RKO (cell line): Measurements from ENCODE around the gene FFAR3.
"Not testable (repeated sequence)": the region's sequence is repeated elsewhere in the genome, so short reads cannot be mapped to it uniquely, and the experiment has no call there.

Source experiments
- DNase-seq: peaks from one replicate; pipeline ENCODE4 v3.0.0-alpha.2; 2016; ENCODE audit warnings: low spot score

Gene FFAR3

DNA sequence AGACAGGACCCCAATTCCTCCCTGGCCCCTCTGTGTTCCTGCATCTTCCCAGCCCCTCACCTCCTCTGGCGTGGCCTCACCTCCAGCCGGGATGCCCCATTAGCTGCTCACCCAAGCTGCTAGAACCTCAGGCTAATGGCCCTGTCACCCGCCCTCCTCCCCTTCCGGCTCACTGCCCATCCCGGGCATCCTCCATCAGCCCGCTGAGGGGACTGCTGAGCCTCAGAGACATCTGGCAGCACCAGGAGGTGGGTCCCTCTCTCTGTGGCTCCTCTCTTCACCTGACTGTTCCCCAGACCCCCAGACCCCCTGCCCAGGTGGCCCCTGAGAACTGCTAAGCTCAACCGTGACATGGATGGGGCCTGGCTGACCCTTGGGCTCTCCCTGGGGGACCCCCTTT is 7.7 kb upstream of the FFAR3 start:
- DNase-seq, result no peak

DNA sequence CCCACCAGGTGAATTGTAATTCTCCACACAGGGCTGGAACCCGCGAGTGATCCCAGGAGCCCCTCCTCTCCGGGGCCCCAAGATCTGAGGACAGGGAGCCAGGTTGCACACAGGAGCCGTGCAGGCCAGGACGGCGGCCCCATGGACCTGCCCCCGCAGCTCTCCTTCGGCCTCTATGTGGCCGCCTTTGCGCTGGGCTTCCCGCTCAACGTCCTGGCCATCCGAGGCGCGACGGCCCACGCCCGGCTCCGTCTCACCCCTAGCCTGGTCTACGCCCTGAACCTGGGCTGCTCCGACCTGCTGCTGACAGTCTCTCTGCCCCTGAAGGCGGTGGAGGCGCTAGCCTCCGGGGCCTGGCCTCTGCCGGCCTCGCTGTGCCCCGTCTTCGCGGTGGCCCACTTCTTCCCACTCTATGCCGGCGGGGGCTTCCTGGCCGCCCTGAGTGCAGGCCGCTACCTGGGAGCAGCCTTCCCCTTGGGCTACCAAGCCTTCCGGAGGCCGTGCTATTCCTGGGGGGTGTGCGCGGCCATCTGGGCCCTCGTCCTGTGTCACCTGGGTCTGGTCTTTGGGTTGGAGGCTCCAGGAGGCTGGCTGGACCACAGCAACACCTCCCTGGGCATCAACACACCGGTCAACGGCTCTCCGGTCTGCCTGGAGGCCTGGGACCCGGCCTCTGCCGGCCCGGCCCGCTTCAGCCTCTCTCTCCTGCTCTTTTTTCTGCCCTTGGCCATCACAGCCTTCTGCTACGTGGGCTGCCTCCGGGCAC is 6.7 kb upstream of the FFAR3 start:
- DNase-seq, result no peak

GRCh38 chr19:35352177-35352447 is 6.1 kb upstream of the FFAR3 start:
- DNase-seq, result no peak

GRCh38 chr19:35352448-35353304 is 5.6 kb upstream of the FFAR3 start:
- peak; percentile 81 for DNase-seq

- DNase-seq, result no peak
Measured at GRCh38 chr19:35353635-35354034, 4.6 kb upstream of the FFAR3 start.

DNA sequence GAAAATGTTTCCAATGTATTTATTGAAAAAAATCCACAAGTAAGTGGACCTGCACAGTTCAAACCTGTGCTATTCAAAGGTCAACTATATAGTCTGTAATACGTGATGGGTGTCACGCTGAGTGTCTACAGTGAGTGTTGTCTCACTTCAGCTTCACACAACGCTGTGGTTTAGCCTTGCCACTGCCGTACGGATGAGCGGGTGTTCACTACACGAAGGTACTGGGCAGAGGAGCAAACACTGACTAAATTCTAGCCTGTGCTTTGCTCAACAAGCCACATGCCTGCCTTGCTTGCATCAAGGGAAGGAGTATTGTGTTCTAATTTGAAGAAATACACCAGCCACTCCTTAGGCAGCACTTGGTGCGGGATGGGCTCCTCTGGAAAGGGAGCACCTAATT is 3.4 kb upstream of the FFAR3 start:
- DNase-seq, result no peak

GRCh38 chr19:35355791-35356460 is 2.3 kb upstream of the FFAR3 start:
- DNase-seq, result no peak

- not testable (repeated sequence) for DNase-seq
Measured at GRCh38 chr19:35358834-35359233, 574 bp downstream of the FFAR3 start.

DNA sequence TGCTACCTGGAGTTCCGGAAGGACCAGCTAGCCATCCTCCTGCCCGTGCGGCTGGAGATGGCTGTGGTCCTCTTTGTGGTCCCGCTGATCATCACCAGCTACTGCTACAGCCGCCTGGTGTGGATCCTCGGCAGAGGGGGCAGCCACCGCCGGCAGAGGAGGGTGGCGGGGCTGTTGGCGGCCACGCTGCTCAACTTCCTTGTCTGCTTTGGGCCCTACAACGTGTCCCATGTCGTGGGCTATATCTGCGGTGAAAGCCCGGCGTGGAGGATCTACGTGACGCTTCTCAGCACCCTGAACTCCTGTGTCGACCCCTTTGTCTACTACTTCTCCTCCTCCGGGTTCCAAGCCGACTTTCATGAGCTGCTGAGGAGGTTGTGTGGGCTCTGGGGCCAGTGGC is 1.1 kb downstream of the FFAR3 start:
- not testable (repeated sequence) for DNase-seq

DNA sequence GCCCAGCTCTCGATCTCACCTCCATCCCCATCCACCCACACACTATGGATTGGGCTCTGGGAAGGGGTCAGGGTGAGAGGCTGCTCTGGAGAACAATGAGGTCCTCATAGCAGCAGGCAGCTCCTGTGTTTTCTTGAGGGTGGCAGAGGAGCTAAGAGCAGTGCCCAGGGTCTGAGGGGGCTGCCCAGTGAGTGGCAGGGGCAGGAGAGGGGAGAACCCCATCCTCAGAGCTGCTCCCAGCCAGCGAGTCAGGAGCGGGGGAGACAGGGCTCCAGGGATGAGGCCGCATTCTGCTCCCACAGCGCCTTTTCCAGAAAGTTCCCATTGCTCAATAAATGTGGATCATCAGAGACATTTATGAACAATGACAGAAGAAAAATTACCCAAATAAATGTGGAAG is 1.8 kb downstream of the FFAR3 start:
- DNase-seq, result not testable (repeated sequence)

DNA sequence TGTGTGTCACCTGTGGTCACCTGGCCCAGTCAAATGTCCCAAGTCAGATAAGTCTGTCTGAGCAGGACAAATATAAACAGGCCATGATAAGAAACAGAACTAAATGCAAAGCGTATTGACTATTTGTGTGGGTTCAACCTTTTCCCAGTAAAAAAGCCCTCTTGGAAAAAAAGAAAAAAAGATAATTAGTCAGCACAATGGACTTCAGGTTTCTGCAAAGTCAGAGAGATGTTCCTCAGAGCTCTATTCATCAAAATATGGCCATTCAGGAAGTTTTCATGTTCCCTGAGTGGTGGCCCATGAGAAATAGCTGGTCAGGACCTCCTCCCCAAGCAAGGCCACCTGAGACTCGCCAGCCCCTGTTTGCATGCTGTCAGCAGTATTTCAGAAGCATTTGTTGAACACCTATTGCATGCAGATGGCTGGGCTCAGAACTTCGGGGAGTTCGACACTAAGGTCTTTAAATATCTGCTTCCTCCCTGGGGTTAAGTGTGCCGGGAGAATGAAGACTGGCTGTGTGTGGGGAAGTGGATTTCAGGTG is 2.7 kb downstream of the FFAR3 start:
- no peak for DNase-seq

GRCh38 chr19:35362261-35363000 is 4.2 kb downstream of the FFAR3 start:
- DNase-seq, result no peak

GRCh38 chr19:35363001-35363590 is 4.8 kb downstream of the FFAR3 start:
- DNase-seq, result no peak

DNA sequence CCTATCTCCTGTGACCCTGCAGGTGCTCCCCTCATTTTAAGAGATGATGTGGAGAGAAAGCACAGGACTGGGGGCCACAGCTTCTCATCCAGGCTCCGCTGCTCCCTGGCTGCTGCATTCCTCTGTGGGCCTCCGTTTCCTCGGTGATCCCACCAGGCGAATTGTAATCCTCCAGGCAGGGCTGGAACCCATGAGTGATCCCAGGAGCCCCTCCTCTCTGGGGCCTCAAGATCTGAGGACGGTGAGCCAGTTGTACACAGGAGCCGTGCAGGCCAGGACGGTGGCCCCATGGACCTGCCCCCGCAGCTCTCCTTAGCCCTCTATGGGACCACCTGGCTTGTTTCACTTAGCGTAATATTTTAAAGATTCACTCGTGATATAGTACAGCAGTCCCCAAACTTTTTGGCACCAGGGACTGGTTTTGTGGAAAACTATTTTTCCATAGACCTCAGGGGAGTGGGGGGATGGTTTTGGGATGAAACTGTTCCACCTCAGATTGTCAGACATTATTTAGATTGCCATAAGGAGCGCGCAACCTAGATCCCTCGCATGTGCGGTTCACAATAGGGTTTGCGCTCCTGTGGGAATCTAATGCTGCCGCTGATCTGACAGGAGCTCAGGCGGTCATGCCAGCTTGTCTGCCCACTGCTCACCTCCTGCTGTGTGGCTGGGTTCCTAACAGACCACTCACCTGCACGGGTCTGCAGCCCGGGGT is 5.6 kb downstream of the FFAR3 start:
- no peak for DNase-seq

GRCh38 chr19:35365303-35365702 is 7.0 kb downstream of the FFAR3 start:
- no peak for DNase-seq

DNA sequence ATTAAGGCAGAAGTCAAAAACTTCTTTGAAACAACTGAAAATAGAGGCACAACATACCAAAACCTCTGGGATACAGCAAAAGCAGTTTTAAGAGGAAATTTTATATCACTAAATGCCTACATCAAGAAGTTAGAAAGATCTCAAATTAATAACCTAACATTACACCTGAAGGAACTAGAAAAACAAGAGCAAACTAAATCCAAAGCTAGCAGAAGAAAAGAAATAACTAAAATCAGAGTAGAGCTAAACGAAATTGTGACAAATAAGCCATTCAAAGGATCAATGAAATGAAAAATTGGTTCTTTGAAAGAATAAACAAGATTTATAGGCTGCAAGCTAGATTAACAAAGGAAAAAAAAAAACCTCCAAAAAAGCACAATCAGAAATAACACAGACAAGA is 10.1 kb downstream of the FFAR3 start:
- no peak for DNase-seq

- no peak for DNase-seq
Measured at GRCh38 chr19:35369522-35369921, 11.3 kb downstream of the FFAR3 start.

GRCh38 chr19:35370722-35371121 is 12.5 kb downstream of the FFAR3 start, which contains the start of gene GPR42:
GPR42 (plus strand) TSS chr19:35371068; CDS start chr19:35371360, 292 bp downstream.
- no peak for DNase-seq

DNA sequence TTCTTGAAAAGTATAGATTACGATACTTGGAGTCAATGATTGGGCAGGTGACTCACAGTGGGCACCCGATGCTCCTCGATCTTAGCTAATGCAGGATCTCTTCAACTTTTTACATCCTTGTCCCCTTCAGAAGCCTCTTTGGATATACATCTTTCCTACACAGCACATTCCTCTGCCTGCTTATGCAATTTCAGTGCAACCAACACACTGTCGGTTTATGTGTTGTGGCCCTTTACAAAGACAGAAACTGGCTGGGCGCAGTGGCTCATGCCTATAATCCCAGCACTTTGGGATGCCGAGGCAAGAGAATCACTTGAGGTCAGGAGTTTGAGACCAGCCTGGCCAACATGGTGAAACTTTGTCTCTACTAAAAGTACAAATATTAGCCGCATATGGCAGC is 15.2 kb downstream of the FFAR3 start:
- no peak for DNase-seq

DNA sequence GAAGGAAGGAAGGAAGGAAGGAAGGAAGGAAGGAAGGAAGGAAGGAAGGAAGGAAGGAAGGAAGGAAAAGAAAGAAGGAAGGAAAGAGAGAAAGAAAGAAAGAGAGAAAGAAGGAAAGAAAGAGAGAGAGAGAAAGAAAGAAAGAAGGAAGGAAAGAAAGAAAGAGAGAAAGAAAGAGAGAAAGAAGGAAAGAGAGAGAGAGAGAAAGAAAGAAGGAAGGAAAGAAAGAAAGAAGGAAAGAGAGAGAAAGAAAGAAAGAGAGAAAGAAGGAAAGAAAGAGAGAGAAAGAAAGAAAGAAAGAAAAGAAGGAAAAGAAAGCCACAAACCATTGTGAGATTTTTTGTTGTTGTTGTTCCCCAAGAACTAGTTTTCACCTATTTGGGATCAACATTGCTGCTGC is 15.8 kb downstream of the FFAR3 start:
- not testable (repeated sequence) for DNase-seq
